ENCODE data around the gene SLC9A3.

The SLC9A3 gene

DNA sequence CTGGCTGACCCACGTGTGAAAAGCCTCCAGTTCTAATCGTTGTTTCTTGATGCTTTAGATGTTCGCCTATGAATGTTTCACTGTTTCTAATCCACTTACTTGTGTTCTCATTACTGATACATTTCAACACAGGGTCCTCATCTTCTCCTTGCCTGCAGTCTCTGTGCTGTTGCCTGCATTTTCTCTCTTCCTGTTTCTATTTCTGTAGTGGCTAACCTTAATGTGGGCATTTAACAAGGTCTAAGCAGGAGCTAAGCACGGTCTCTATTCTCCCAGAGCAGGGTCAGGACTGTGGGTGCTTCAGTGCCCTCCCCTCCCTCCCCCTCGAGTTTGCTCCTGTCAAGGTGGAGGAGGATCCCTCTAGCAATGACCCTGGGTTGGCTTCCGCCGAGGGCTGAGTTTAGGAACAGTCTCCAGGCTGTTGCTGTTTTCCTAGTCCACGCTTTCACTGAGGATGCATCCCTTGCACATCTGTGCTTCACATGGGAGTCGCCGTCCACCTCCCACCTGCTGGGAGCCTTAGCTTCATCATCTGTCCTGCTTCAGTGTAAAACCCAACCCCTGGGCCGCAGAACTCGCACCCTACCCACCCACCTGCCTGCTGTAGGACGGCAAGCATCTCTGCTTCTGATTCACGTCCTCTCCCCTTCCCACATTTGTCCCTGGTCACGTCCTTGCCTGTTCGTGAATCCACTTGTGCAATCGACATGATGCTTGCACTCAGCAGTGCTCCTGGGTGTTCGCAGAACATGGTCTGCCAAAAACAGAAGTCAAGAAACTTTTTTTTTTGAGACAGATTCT, 83.6 kb downstream of the SLC9A3 start:
- DNase-seq: no peak

DNA sequence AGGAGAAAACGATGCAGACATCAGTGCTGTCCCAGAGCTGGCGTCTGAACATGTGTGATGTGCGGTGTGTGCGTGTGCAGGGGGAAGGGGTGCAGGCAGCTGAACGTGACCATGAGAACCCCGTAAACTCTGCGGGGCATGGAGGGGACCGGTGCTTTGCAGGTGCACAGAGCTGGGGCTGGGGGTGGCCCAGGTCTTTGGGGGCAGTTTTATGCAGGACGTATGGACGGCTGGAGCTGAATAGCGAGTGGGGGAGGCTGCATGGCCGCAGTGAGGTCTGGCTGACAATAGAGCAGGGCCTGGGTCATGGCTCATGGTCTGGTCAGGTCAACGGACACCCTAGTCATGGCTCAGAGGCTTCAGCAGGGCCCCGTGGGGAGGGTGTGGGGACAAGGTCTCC, 84.6 kb downstream of the SLC9A3 start:
- no peak for DNase-seq

GRCh38 chr5:439181-439580, 85.1 kb downstream of the SLC9A3 start:
- DNase-seq: no peak

DNA sequence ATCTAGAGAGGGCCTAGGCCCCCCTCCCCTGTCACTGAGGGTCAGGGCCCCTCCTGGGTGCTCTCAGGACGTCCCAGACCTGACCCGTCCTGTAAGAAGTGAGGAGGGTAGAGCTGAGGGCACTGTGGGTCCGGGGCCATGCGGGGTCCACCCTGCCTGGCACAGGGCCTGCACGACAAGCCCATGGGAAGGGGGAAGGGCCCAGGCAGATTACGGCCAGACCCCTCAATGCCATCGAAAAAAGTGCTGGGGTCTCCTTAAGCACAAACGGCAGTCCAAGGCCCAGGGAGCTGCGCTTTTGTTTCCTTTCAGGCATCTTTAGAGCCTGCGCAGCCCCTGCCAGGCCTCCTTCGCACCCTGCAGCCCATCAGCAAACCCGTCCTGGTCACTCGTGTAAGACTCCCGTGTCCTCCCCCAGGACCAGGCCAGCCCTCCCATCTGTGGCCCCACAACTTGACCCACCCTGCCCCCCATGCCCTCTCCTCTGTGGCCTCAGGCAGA, 85.7 kb downstream of the SLC9A3 start:
- DNase-seq: no peak

DNA sequence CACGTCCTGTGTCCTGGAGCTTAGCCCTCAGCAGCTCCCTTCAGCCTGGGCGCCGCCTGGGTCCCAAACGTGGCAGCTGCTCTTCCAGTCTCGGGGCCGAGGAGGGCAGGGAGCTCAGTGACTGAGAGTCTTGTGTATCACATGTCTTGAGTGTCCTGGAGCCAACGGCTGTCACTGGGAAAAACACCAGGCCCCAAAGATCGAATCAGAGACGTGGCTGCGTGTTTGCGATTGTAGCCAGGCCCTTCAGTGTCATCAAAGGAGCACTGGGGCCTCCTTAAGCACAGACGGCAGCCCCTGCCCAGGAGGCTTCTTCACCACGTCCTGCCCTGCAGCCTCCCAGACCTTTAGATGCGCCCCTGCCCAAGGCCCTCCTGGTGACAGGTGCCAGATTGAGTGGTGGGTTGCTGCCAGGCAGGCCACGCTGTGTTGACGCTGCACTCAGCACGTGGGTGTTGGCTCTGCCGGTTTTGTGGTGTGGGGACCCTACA, 86.9 kb downstream of the SLC9A3 start:
- no peak for DNase-seq

DNA sequence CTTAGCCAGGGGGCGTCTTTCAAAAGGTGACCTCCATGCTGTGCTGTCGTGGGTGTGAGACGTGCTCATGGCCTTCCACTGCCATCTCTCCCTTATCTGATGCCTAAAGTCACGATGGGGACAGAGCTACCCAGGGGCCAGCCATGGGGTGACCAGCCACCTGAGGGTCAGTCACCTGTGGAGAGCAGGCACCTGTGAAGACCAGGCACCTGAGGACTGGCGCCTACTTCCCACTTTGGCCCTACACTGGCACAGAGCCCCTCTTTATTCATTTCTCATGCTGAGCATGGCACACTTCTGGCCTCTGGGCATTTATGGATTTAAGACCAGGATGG, 87.6 kb downstream of the SLC9A3 start:
- no peak for DNase-seq

DNA sequence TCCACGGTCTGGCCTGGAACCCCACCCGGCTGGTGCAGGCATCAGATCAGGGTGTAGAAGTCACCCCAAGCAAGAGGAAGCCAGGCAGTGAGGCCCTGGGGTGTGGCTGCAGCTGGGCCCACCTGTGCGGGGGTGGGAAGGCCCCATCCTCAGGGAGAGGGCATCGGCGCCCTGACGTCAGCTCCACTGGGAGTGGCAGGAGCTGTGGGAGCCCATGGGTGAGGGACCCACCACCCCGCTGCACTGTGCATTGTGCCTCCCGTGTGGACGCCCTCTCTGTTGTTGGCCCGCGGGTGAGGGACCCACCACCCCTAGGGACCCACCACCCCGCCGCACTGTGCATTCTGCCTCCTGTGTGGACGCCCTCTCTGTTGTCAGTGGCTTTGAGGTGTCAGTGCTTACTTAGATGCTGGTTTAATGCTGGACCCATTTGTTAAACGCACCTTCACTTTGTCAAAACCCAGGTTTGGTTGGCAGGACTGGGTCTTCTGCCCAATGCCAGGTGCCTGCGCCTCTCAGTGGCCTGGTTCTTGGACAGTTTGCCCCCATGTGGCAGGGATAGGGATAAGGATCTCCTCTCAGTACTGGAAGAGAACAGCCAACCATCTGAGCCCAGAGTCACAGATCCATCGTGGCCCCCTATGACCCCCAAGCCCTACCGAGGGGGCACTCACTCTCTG, 88.1 kb downstream of the SLC9A3 start:
- DNase-seq: no peak

DNA sequence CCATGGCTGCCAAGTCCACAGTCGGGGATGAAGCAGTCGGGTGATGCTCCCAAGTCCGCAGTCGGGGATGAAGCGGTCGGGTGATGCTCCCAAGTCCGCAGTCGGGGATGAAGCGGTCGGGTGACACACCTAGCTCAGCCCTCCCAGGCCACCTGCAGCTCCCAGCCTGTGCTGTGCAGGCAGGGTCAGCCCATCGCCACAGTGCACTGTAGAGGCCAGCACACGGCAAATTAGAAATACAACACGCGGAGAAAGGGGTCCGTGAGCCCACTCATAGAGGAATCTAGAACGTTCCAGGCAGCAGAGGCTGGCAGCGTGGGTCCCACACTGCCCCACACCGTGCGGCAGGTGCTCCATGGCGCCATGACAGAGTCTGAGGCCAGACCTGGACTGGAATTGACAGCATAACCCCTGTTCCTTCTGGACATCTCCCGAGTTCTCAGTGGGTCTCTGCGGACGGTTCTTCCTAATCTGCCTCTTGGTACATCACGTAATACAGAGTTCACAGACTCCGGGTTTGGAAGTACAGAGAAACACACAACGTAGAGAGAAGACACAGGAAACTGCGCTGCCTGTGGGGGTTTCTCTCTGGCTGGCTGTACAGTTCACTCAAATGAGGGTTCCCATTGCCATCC, 89.0 kb downstream of the SLC9A3 start:
- no peak for DNase-seq

- DNase-seq: no peak
Measured at GRCh38 chr5:434443-435146, 89.7 kb downstream of the SLC9A3 start.

GRCh38 chr5:433836-434235, 90.4 kb downstream of the SLC9A3 start:
- DNase-seq: no peak

DNA sequence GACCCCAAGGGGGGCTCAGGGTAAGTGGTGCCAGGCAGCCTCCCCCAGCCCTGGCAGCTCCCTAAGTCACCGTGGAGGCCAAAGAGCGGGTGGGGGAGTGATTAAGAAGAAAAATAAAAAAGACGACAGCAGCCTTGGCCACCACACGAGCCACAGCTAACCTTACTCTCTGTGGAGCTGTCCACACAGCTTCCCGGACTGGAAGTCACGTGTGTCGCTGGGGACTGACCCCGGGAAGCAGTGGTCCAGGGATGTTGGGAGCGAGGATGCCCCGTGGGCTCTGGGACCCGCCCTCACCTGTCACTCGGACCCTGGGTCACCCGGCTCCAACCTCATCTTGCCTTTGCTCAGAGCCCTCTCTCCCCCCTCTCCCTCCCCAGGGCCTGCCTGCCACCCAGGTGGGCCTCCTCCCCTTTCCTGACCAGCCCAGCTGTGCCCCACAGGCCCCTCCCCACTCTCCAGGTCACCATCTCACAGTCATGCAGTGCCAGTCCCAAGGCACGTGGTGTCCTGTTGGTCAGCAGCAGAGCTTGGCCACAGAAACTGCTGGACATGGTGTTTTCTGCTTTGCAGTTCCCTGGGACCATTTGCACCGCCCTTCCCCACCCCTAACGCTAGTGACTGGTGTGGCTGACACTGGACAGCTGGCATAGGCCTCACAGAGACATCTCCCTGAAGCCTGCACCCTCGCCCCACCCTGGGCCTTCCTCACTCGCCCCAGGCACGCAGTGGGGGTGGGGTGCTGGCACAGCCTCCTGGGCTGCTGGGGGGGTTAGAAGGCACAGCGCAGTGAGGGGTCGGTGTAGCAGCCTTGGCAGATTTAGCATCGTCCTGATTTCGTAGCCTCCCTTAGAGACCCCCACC, 91.1 kb downstream of the SLC9A3 start:
- no peak for DNase-seq

DNA sequence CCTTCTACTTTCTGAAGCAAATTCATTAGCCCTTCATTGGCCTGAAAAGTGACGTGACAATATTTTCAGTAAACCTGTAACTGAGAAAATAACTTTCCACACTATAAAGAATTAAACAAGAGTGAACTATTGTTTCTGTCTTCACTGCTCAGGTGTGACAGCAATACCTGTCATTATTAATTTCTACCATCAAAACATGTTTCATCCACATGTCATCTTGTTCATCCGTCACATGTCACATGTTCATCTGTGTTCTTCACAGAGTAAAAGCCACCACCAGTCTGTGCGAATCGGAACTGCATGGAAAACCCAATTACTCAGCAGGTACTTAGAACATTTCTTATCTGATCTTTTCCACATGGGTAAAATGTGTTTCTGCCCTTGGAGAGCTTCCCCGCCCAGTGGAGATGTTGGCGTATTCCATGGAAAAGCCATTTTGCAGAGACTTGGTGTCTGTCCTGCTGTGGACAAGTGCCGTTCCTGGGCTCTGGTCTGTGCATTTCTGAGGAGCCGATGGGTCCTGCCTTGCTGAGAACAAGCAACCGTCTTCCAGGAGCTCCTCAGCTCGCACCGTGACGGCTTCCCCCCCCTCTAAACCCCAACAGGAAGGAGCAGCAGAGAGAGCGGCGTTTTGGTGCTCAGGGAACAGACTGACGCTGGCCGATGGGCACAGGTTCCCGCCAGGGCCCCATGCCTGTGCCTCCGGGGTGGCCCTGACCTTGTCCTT, 91.9 kb downstream of the SLC9A3 start:
- no peak for DNase-seq

DNA sequence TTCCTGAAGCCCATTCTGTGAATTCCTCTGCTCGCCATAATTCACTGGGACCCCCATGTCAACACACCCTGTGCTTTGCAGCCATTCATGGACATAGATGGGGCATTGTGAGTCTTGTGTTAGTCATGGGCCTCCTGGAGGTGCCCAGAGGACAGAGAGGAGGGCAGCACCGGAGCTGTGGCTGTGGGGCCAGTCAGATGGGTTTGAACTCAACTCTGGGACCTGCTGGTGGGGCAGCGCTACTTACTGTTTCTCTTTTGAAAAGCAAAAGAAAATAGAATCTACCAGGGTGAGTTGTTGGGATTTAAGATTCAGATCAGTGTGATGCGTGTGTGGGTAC, 92.6 kb downstream of the SLC9A3 start:
- no peak for DNase-seq

GRCh38 chr5:431001-431710, 93.1 kb downstream of the SLC9A3 start:
- peak; percentile 33 to 34 for DNase-seq

DNA sequence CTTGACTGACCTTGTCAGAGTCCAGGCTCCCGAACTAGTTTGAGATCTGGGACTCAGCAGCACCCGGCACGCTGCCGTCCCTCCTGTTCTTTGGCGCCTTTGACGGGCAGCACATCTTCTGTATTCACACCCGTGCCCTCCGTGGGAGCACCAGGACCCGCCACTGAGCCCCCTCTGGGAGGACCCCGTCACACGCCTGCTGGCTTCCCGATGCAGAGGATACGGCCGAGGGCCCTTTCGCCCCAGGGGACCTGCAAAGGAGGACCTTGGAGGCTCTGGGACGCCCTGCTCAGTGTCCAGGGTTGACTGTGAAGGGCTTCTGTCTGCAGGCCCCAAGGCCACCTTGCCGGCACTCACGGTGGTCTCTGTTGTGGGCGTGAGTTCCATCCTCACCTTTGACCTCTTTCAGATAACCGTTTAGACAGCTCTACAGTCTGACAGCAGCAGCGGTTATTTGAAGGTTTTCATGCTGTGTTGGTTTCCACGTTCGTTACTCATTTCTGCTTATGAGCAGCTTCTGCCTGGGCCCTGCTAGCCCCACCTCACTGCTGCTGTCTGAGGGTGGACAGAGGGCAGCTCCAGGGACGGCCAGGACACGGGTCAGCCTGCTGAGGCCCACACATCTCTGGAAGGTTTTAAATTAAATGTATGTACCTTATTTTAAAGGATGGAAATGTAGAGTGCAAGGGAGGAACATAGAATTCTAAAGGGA, 93.9 kb downstream of the SLC9A3 start:
- DNase-seq: no peak

GRCh38 chr5:429453-430188, 94.6 kb downstream of the SLC9A3 start:
- DNase-seq: no peak

DNA sequence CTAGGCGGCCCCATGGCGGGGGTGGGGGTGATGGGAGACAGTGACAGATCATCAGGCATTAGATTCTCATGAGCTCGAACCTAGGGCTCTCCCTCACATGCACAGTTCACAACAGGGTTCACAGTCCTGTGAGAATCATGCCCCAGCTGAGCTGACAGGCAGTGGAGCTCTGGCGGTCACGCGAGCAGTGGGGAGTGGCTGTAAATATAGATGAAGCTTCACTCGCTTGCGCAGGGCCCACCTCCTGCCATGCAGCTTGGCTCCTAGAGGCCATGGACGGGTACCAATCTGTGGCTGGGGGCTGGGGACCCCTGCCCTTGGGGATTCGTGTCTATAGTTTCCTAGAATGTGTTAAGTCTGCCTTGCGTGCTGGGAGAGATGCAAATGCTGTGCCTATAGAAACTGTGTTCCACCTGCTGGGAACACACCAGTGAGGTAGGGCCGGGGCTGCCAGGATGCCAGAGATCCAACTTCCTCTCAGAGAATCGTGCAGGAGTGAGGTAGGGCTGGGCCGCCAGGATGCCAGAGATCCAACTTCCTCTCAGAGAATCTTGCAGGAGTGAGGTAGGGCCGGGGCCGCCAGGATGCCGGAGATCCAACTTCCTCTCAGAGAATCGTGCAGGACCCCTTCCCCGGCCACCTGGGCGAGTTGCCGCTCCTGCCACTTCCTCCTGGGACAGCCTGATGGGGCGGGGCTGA, 95.3 kb downstream of the SLC9A3 start:
- no peak for DNase-seq

- DNase-seq: no peak
Measured at GRCh38 chr5:428219-428618, 96.0 kb downstream of the SLC9A3 start.

All from stimulated activated CD4-positive, alpha-beta T cell treated with anti-CD3 and anti-CD28 coated beads, Interleukin-2, amount 100 ng/mL, for 48 hours (primary cell).